ENCODE results near the gene MRPL3.

DNA sequence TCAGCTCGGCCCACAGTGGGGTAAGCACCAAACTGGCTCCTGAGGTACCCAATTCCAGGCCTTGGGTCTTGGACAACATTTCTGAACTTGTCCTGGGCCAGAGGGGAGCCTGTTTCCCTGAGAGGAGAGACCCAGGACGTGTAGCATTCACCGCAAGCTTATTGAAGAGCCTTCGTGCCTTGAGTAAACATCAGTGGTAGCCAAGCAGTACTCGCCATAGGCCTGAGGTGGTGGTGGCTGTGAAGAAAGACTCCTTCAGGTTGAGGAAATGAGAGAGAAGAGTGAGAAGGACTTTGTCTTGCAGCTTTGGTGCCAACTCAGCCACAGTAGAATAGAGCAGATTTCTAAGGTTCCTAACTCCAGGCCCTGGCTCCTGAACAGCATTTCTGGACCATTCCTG, 71.0 kb downstream of the MRPL3 start:
- TF ChIP-seq, protein P1, sequence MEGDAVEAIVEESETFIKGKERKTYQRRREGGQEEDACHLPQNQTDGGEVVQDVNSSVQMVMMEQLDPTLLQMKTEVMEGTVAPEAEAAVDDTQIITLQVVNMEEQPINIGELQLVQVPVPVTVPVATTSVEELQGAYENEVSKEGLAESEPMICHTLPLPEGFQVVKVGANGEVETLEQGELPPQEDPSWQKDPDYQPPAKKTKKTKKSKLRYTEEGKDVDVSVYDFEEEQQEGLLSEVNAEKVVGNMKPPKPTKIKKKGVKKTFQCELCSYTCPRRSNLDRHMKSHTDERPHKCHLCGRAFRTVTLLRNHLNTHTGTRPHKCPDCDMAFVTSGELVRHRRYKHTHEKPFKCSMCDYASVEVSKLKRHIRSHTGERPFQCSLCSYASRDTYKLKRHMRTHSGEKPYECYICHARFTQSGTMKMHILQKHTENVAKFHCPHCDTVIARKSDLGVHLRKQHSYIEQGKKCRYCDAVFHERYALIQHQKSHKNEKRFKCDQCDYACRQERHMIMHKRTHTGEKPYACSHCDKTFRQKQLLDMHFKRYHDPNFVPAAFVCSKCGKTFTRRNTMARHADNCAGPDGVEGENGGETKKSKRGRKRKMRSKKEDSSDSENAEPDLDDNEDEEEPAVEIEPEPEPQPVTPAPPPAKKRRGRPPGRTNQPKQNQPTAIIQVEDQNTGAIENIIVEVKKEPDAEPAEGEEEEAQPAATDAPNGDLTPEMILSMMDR (IDR thresholded peaks at IDR 0.05): no peak
- TF ChIP-seq POLR2A (IDR thresholded peaks at IDR 0.05): no peak

Data from heart left ventricle (tissue), 13 donors.